ENCODE measurements around the gene LTBP1. TPM values are rescaled to one million over a fixed set of nuclear protein-coding genes. Genes with fewer than 3 reads are reported as not detected.

The LTBP1 gene
- total RNA-seq, 1 experiment from 2014 or later, result 10.3 TPM

DNA sequence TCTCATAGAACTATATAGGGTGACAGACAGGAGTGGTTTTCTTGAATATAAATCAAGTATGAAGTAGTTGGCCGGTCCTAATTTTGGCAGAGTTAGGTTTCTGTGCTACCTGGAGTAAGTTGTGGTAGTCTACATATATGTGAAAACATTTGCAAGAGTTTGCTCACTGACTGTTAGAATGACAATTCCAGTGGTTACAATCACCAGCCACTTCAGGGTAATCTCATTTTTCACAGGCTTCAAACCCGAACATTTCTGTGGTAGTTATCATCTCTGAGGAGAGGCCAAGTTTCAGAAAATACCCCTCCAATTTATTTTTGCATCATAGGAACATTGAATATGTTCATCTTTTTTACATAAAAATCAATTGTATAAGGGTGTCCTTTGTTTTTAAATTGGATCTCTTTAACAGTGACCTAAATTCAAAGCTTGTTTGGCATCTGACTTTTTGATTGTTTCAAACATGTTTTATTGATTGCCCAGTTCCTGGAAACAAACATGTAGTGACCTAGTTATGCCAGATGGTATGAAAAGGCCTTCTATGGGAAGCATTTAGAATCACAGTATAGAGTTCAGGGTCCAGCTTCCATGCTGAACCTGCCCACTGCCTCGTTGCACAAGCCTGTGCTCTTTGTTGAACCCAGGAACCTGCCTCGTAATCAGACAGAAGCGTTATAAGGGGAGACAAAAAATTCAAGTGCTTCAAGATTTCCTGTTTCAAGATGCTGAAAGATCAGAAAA is 250.6 kb downstream of the LTBP1 start:
- Histone ChIP-seq H3K9me3 (ENCODE audit: insufficient read depth, low read depth) (no peaks in the 10 kb centered on the region), H4K20me1 (ENCODE audit: insufficient read depth) (no peaks in the 10 kb centered on the region), H3K9me2 (ENCODE audit: insufficient read depth) (no peaks in the 10 kb centered on the region), H3K36me3 (ENCODE audit: low read depth) (no peaks in the 10 kb centered on the region), H3F3A (ENCODE audit: insufficient read depth, low read depth) (no peaks in the 10 kb centered on the region), H3K27ac (no peak overlapping the region), H3K79me2 (ENCODE audit: low read depth) (no peaks in the 10 kb centered on the region), H3K4me1 (replicated peaks; ENCODE audit: insufficient read depth) (no peaks in the 10 kb centered on the region), H3K27me3 (ENCODE audit: insufficient read depth, low read depth) (no peaks in the 10 kb centered on the region), H3K4me2 (no peak overlapping the region), H3K4me3 (no peak overlapping the region), H2AFZ (no peak overlapping the region)
- no TSS peak for BruUV-seq (replicated peaks)
- intact Hi-C loops (cut with micrococcal nuclease; ENCODE audit: unreplicated experiment), result no loop called here
- ChIA-PET CTCF (no interaction called here), POLR2A (ENCODE audit: unreplicated experiment) (no interaction called here)
- DNase-seq, result no peak
- TF ChIP-seq, protein P1, sequence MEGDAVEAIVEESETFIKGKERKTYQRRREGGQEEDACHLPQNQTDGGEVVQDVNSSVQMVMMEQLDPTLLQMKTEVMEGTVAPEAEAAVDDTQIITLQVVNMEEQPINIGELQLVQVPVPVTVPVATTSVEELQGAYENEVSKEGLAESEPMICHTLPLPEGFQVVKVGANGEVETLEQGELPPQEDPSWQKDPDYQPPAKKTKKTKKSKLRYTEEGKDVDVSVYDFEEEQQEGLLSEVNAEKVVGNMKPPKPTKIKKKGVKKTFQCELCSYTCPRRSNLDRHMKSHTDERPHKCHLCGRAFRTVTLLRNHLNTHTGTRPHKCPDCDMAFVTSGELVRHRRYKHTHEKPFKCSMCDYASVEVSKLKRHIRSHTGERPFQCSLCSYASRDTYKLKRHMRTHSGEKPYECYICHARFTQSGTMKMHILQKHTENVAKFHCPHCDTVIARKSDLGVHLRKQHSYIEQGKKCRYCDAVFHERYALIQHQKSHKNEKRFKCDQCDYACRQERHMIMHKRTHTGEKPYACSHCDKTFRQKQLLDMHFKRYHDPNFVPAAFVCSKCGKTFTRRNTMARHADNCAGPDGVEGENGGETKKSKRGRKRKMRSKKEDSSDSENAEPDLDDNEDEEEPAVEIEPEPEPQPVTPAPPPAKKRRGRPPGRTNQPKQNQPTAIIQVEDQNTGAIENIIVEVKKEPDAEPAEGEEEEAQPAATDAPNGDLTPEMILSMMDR (conservative IDR thresholded peaks at IDR 0.05), result no peak
- TF ChIP-seq EZH2 (IDR thresholded peaks at IDR 0.05; ENCODE audit: low read depth), result no peak

DNA sequence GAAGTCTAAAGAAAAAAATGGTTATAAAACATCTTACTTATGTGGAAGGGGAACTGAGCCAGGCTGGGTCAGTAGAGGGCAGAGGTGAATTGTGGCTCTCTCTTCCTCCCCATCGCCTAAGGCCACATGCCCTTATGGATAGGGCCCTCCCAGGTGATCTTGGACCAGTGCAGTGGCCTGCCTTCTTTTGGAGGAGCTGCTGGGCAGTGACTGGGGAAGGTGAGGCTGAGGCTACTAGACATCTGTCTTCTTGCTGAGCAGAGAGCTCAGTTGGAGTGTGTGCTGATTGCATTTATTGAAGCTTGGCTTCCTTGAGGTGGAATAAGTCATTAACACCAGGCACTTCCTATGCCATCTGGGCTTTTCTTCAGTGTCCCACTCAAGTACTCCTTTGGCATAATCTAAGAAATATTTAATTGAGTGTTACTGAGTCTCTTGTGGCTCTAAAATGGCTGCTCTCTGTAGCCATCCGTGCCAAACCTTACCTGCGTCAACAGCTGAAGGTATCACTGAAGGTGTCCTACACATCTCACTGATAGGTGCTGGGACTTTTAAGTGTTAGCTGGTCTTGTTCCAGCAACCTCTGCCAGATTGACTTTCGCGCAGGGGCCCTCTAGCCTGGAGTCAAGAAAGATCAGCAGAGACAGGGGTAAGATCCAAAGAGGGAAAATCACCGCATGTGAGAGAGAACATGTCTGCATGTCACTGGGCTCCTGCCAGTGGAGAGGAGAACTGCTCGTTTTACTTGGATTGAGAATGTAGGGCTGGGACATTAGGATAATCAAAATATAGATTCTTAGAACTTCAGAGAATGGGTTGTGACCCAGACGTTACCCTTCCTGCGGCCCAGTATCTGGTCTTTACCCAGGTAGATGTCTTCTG is 256.1 kb downstream of the LTBP1 start:
- H3K4me2 ChIP-seq, result no peak overlapping the region
- H3K9me2 ChIP-seq (ENCODE audit: insufficient read depth), result no peaks in the 10 kb centered on the region
- H4K20me1 ChIP-seq (ENCODE audit: insufficient read depth), result no peaks in the 10 kb centered on the region
- H3K4me3 ChIP-seq, result no peak overlapping the region
- H3K27ac ChIP-seq, result no peak overlapping the region
- no peak for TF ChIP-seq EZH2 (IDR thresholded peaks at IDR 0.05; ENCODE audit: low read depth)
- TF ChIP-seq, protein P1 (conservative IDR thresholded peaks at IDR 0.05), result no peak
- H2AFZ ChIP-seq, result no peak overlapping the region
- no peaks in the 10 kb centered on the region for H3K36me3 ChIP-seq (ENCODE audit: low read depth)
- BruUV-seq (replicated peaks), result no TSS peak
- ChIA-PET CTCF (no interaction called here), POLR2A (ENCODE audit: unreplicated experiment) (no interaction called here)
- H3K79me2 ChIP-seq (ENCODE audit: low read depth), result no peaks in the 10 kb centered on the region
- H3K9me3 ChIP-seq (ENCODE audit: insufficient read depth, low read depth), result no peaks in the 10 kb centered on the region
- intact Hi-C loops (cut with micrococcal nuclease; ENCODE audit: unreplicated experiment), result no loop called here
- DNase-seq, result no peak
- H3K4me1 ChIP-seq (replicated peaks; ENCODE audit: insufficient read depth), result no peaks in the 10 kb centered on the region
- H3F3A ChIP-seq (ENCODE audit: insufficient read depth, low read depth), result no peaks in the 10 kb centered on the region
- H3K27me3 ChIP-seq (ENCODE audit: insufficient read depth, low read depth), result no peaks in the 10 kb centered on the region

DNA sequence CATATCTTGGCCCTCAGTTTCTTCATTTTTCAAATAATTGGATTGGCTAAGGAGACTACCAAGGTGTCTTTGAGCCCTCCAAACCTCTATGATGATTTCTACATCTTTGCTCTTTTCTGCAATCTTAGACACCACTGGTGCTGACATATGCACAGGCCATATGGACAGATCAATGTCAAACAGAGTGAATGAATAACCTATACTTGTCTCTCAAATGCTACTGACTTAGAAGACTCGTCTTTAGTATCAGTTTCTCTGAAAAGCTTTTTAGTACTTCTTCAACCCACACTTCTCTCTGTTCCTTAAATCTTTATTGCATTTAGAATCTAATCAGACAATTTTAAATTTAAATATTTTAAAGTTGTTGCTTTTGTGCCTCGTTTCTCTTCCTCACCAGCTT is 258.2 kb downstream of the LTBP1 start:
- intact Hi-C loops (cut with micrococcal nuclease; ENCODE audit: unreplicated experiment), result no loop called here
- Histone ChIP-seq H3K27ac (no peak overlapping the region), H3K27me3 (ENCODE audit: insufficient read depth, low read depth) (no peaks in the 10 kb centered on the region), H3K36me3 (ENCODE audit: low read depth) (no peaks in the 10 kb centered on the region), H3K9me2 (ENCODE audit: insufficient read depth) (no peaks in the 10 kb centered on the region), H3F3A (ENCODE audit: insufficient read depth, low read depth) (no peaks in the 10 kb centered on the region), H3K4me2 (no peak overlapping the region), H3K4me3 (no peak overlapping the region), H3K79me2 (ENCODE audit: low read depth) (no peaks in the 10 kb centered on the region), H4K20me1 (ENCODE audit: insufficient read depth) (no peaks in the 10 kb centered on the region), H3K9me3 (ENCODE audit: insufficient read depth, low read depth) (no peaks in the 10 kb centered on the region), H2AFZ (no peak overlapping the region), H3K4me1 (replicated peaks; ENCODE audit: insufficient read depth) (no peaks in the 10 kb centered on the region)
- TF ChIP-seq, protein P1 (conservative IDR thresholded peaks at IDR 0.05), result no peak
- no peak for TF ChIP-seq EZH2 (IDR thresholded peaks at IDR 0.05; ENCODE audit: low read depth)
- POLR2A ChIA-PET (ENCODE audit: unreplicated experiment), result no interaction called here
- DNase-seq, result no peak
- CTCF ChIA-PET, result no interaction called here
- no TSS peak for BruUV-seq (replicated peaks)
